Prostate gland (tissue), 2 donors: Measurements from ENCODE around the gene TMEM207.

Experiments
- POLR2A ChIP-seq: fragments of 450-650 bp; IDR thresholded peaks from one replicate; pipeline ENCODE4 v1.6.1; 2016; ENCODE audit warnings: antibody characterized with exemption, mild to moderate bottlenecking
- POLR2AphosphoS5 ChIP-seq: sonication (generic); formaldehyde crosslinking; IDR thresholded peaks from one replicate; pipeline ENCODE4 v1.6.1; 2017; ENCODE audit warnings: antibody characterized with exemption
- TF ChIP-seq, protein P1 (sequence below), 4 experiments: fragments of 200-600 bp in 2 of 4; fragments of 450-650 bp in 2 of 4; sonication (generic) in 2 of 4; IDR thresholded peaks; 1 replicate in 3 of 4; 2 replicates in 1 of 4; pipeline ENCODE4 v1.5.1; 2016 to 2019; ENCODE audit warnings: antibody characterized with exemption in 4 of 4, mild to moderate bottlenecking in 2 of 4, moderate library complexity in 2 of 4

DNA sequence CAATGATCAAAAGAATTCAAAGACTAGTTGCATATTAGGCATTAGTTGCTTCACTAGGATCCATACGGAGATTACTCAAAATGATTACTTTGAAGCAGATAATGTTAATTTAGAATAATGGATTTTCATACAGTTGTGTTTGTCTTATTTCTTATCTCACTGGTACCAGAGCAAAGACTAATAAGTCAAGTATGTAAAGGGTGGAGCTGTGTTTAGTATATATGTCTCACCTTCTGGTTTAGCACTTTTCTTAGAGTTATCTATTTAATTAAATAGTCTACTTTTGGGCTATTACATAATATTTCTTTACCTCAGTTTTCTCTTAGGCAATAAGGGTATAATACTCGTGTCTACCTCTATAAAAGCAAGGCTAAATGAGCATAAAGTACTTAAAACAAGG lies 18.8 kb downstream of the TMEM207 start:
- TF ChIP-seq, protein P1, sequence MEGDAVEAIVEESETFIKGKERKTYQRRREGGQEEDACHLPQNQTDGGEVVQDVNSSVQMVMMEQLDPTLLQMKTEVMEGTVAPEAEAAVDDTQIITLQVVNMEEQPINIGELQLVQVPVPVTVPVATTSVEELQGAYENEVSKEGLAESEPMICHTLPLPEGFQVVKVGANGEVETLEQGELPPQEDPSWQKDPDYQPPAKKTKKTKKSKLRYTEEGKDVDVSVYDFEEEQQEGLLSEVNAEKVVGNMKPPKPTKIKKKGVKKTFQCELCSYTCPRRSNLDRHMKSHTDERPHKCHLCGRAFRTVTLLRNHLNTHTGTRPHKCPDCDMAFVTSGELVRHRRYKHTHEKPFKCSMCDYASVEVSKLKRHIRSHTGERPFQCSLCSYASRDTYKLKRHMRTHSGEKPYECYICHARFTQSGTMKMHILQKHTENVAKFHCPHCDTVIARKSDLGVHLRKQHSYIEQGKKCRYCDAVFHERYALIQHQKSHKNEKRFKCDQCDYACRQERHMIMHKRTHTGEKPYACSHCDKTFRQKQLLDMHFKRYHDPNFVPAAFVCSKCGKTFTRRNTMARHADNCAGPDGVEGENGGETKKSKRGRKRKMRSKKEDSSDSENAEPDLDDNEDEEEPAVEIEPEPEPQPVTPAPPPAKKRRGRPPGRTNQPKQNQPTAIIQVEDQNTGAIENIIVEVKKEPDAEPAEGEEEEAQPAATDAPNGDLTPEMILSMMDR (IDR thresholded peaks at IDR 0.05): no peak
- TF ChIP-seq POLR2A (no peak), POLR2AphosphoS5 (no peak)
